SK-N-SH treated with all-trans-retinoic acid at 6 μM for 48 hours (cell line): ENCODE measurements around the gene KRTAP13-1.

Source experiments
- ATAC-seq: fragments of 200-7000 bp; cut with Tn5 transposase; 3 replicates; pipeline ENCODE4 v1.9.1; 2020; ENCODE audit warnings: mild to moderate bottlenecking, moderate library complexity
- ARNTL ChIP-seq: fragments of 450-650 bp; formaldehyde crosslinking; IDR thresholded peaks from 2 replicates; pipeline ENCODE4 v1.5.0; 2020; ENCODE audit warnings: low read depth, mild to moderate bottlenecking, moderate library complexity, borderline replicate concordance
- BACH2 ChIP-seq: fragments of 250-450 bp; sonication (Bioruptor Pico); IDR thresholded peaks from 2 replicates; pipeline ENCODE4 v1.9.0; 2021; ENCODE audit warnings: mild to moderate bottlenecking, borderline replicate concordance
- CREB5 ChIP-seq: fragments of 250-450 bp; sonication (Bioruptor Pico); IDR thresholded peaks from 2 replicates; pipeline ENCODE4 v1.5.1; 2020; ENCODE audit warnings: low read depth, mild to moderate bottlenecking, moderate library complexity
- CSRNP3 ChIP-seq: fragments of 250-450 bp; sonication (Bioruptor Pico); IDR thresholded peaks from 2 replicates; pipeline ENCODE4 v1.5.1; 2021; ENCODE audit warnings: mild to moderate bottlenecking, moderate library complexity
- GLIS3 ChIP-seq: fragments of 250-450 bp; sonication (Bioruptor Pico); IDR thresholded peaks from 2 replicates; pipeline ENCODE4 v1.5.0; 2020; ENCODE audit warnings: mild to moderate bottlenecking, moderate library complexity
- ISL1 ChIP-seq: fragments of 250-450 bp; sonication (Bioruptor Pico); IDR thresholded peaks from 2 replicates; pipeline ENCODE4 v2.1.2; 2022; ENCODE audit warnings: mild to moderate bottlenecking, moderate library complexity
- OSR1 ChIP-seq: fragments of 250-450 bp; sonication (Bioruptor Pico); IDR thresholded peaks from 2 replicates; pipeline ENCODE4 v1.8.0; 2022; ENCODE audit warnings: moderate library complexity, mild to moderate bottlenecking, inconsistent platforms
- PATZ1 ChIP-seq: fragments of 250-450 bp; sonication (Bioruptor Pico); IDR thresholded peaks from 2 replicates; pipeline ENCODE4 v1.8.0; 2020; ENCODE audit warnings: mild to moderate bottlenecking, moderate library complexity, borderline replicate concordance
- POU6F1 ChIP-seq: fragments of 250-450 bp; sonication (Bioruptor Pico); IDR thresholded peaks from 2 replicates; pipeline ENCODE4 v1.8.0; 2021; ENCODE audit warnings: low read depth, mild to moderate bottlenecking, moderate library complexity, borderline replicate concordance
- PPARA ChIP-seq: fragments of 250-450 bp; sonication (Bioruptor Pico); IDR thresholded peaks from 2 replicates; pipeline ENCODE4 v1.5.0; 2020; ENCODE audit warnings: mild to moderate bottlenecking, borderline replicate concordance
- TCF4 ChIP-seq: fragments of 250-450 bp; sonication (Bioruptor Pico); IDR thresholded peaks from 2 replicates; pipeline ENCODE4 v1.8.0; 2021; ENCODE audit warnings: mild to moderate bottlenecking, moderate library complexity, borderline replicate concordance
- TOX ChIP-seq: fragments of 250-450 bp; sonication (Bioruptor Pico); IDR thresholded peaks from 2 replicates; pipeline ENCODE4 v1.8.0; 2021; ENCODE audit warnings: mild to moderate bottlenecking, moderate library complexity, borderline replicate concordance
- ZC3H10 ChIP-seq: fragments of 250-450 bp; sonication (Bioruptor Pico); IDR thresholded peaks from 2 replicates; pipeline ENCODE4 v1.5.1; 2021; ENCODE audit warnings: mild to moderate bottlenecking, moderate library complexity
- ZFP3 ChIP-seq: fragments of 250-450 bp; sonication (Bioruptor Pico); IDR thresholded peaks from 2 replicates; pipeline ENCODE4 v1.5.0; 2020; ENCODE audit warnings: mild to moderate bottlenecking, moderate library complexity
- ZFP30 ChIP-seq: fragments of 450-650 bp; formaldehyde crosslinking; IDR thresholded peaks from 2 replicates; pipeline ENCODE4 v1.5.0; 2022; ENCODE audit warnings: mild to moderate bottlenecking, moderate library complexity
- ZNF565 ChIP-seq: fragments of 450-650 bp; formaldehyde crosslinking; conservative IDR thresholded peaks from 2 replicates; pipeline ENCODE4 v1.5.0; 2020; ENCODE audit warnings: low read depth, mild to moderate bottlenecking, moderate library complexity
- ZNF70 ChIP-seq: fragments of 450-650 bp; formaldehyde crosslinking; IDR thresholded peaks from 2 replicates; pipeline ENCODE4 v1.5.0; 2020; ENCODE audit warnings: mild to moderate bottlenecking, moderate library complexity

KRTAP13-1 gene

GRCh38 chr21:30355906-30356305, 39.9 kb upstream of the KRTAP13-1 start:
- TF ChIP-seq PPARA (no peak), TCF4 (CRISPR knock-in tag) (no peak), OSR1 (CRISPR knock-in tag) (no peak), ISL1 (CRISPR knock-in tag) (no peak), ZC3H10 (CRISPR knock-in tag) (no peak), PATZ1 (CRISPR knock-in tag) (no peak), ZNF565 (no peak), ZFP30 (no peak), ZFP3 (CRISPR knock-in tag) (no peak), TOX (CRISPR knock-in tag) (no peak), POU6F1 (CRISPR knock-in tag) (no peak), BACH2 (no peak), CSRNP3 (CRISPR knock-in tag) (no peak)
- ATAC-seq = no peak

- no peak for ATAC-seq
- TF ChIP-seq PATZ1 (CRISPR knock-in tag) (no peak), POU6F1 (CRISPR knock-in tag) (no peak), ZNF565 (no peak), CREB5 (CRISPR knock-in tag) (no peak), ZC3H10 (CRISPR knock-in tag) (no peak), ZFP3 (CRISPR knock-in tag) (no peak)
Measured at GRCh38 chr21:30372139-30372770, 23.6 kb upstream of the KRTAP13-1 start, which contains the start of gene KRTAP13-2. Gene KRTAP13-2, minus strand, starts transcription at chr21:30372271. Its CDS starts 58 bp downstream, at chr21:30372213.

GRCh38 chr21:30382201-30382600, 13.6 kb upstream of the KRTAP13-1 start:
- no peak for ATAC-seq

More at GRCh38 chr21:30382201-30382600, 13.6 kb upstream of the KRTAP13-1 start:
- TF ChIP-seq ZC3H10 (CRISPR knock-in tag) (no peak), TOX (CRISPR knock-in tag) (no peak), TCF4 (CRISPR knock-in tag) (no peak), ZNF565 (no peak), ARNTL (no peak), GLIS3 (CRISPR knock-in tag) (no peak), OSR1 (CRISPR knock-in tag) (no peak), CREB5 (CRISPR knock-in tag) (no peak), BACH2 (no peak), ZFP30 (no peak), ZNF70 (CRISPR knock-in tag) (no peak)
